Fibroblast of villous mesenchyme (primary cell): ENCODE data around the gene MPZL3. TPM values are rescaled to one million over a fixed set of nuclear protein-coding genes. Genes with fewer than 3 reads are reported as not detected.
"Not testable (repeated sequence)": the region's sequence is repeated elsewhere in the genome, so short reads cannot be mapped to it uniquely, and the experiment has no call there.

Experiments used
- DNase-seq: peaks from one replicate; pipeline ENCODE4 v3.0.0-alpha.2; 2010; ENCODE audit warnings: low read depth
- H3K4me3 ChIP-seq: 2 replicates; pipeline ENCODE4 v1.5.1; 2011; ENCODE audit warnings: low read depth, mild to moderate bottlenecking, low read length
- total RNA-seq: library from RNA; depleted of rRNA; stranded (reverse); fragments of >200 nt; gene quantifications from 2 replicates; pipeline ENCODE4 v1.2.3, GENCODE V29; 2012
- TF ChIP-seq, protein P1 (sequence below): IDR thresholded peaks from 2 replicates; pipeline ENCODE4 v1.5.1; 2012; ENCODE audit warnings: low read depth, mild to moderate bottlenecking, low read length; ENCODE audit not compliant: insufficient read depth

MPZL3 gene
- total RNA-seq, 1 donor, result 0.86 TPM

DNA sequence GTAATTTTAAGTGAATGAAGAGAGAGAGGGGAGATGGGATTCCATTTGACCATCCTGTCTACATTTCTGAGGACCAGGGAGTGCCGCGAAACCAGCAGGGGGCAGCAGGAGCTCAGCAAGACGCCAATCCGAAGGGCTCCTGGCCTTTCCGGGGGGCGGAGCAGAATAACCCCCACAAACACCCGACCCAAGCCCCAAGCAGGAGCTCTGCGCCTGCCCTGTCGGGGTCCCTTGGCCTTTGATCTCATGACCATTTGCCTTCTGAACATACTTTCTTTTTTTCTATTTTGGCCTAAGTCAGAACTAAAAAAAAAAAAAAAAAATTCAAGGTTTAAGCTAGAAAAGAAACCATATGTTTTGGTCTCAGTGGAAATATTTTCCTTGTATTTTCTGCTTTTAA lies 53.8 kb downstream of the MPZL3 start:
- TF ChIP-seq, protein P1, sequence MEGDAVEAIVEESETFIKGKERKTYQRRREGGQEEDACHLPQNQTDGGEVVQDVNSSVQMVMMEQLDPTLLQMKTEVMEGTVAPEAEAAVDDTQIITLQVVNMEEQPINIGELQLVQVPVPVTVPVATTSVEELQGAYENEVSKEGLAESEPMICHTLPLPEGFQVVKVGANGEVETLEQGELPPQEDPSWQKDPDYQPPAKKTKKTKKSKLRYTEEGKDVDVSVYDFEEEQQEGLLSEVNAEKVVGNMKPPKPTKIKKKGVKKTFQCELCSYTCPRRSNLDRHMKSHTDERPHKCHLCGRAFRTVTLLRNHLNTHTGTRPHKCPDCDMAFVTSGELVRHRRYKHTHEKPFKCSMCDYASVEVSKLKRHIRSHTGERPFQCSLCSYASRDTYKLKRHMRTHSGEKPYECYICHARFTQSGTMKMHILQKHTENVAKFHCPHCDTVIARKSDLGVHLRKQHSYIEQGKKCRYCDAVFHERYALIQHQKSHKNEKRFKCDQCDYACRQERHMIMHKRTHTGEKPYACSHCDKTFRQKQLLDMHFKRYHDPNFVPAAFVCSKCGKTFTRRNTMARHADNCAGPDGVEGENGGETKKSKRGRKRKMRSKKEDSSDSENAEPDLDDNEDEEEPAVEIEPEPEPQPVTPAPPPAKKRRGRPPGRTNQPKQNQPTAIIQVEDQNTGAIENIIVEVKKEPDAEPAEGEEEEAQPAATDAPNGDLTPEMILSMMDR, result peak; percentile 85
- peak; percentile 51 for DNase-seq
- no peak overlapping the region for H3K4me3 ChIP-seq

DNA sequence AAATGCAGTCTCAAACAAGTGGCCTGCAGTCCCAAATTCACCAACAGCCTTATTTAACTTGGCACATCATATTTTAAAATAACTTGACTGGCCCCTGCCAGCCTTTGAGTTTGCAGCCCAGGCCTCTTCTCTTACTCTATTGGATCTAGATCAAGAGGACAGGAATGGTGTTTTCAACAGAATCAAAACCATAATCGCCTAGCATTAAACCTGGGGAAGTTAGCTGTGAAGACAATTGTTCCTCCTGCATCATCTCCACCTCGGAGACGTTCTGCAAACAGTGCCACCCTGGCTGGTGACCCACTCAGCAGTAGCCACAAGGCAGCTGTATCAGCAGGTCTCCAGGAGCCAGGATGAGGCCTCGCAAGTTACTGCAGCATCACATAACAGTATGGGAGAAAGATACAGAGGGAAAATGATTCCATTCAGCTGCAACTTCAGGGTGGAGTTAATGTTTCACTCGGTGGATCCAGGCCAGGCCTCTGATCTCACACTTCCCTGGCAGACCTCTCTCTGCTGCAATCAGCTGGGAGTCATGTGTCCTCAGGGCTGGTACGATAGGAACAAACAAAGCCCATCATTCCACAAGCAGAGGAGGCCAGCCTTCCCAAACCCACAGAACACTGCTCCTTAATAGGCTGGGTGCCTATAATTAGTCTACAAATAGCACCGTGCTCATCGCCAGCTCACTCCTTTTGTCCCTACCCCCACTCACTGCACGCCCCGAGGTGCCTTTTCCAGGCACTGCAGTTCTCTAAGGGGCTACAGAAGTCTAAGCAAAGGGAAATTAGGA lies 57.1 kb downstream of the MPZL3 start:
- DNase-seq, result peak; percentile 39
- H3K4me3 ChIP-seq, result no peak overlapping the region
- TF ChIP-seq, protein P1, result no peak

GRCh38 chr11:118193910-118194566 lies 58.1 kb downstream of the MPZL3 start:
- no peak for DNase-seq
- TF ChIP-seq, protein P1, result no peak
- no peak overlapping the region for H3K4me3 ChIP-seq

DNA sequence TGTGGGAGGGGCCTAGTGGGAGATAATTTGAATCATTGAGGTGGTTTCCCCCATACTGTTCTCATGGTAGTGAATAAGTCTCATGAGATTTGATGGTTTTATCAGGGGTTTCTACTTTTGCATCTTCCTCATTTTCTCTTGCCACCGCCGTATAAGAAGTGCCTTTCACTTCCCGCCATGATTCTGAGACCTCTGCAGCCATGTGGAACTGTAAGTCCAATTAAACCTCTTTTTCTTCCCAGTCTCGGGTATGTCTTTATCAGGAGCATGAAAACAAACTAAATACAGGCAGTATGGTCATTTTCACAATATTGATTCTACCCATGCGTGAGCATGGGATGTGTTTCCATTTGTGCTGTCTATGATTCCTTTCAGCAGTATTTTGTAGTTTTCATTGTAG lies 59.3 kb downstream of the MPZL3 start:
- not testable (repeated sequence) for DNase-seq, H3K4me3 ChIP-seq

DNA sequence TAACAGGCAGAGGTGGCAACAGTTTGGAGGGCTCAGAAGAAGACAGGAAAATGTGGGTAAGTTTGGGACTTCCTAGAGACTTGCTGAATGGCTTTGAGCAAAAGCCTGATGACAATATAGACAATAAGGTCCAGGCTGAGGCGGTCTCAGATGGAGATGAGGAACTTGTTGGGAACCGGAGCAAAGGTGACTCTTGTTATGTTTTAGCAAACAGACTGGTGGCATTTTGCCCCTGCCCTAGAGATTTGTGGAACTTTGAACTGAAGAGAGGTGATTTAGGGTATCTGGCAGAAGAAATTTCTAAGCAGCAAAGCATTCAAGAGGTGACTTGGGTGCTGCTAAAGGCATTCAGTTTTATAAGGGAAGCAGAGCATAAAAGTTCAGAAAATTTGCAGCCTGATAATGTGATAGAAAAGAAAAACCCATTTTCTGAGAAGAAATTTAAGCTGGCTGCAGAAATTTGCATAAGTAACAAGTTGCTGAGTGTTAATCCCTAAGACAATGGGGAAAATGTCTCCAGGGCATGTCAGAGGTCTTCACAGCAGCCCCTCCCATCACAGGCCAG lies 61.1 kb downstream of the MPZL3 start:
- H3K4me3 ChIP-seq, DNase-seq: not testable (repeated sequence)

- TF ChIP-seq, protein P1, result no peak
- no peak for DNase-seq
- H3K4me3 ChIP-seq, result no peak overlapping the region
Observed at GRCh38 chr11:118186346-118187107, 65.6 kb downstream of the MPZL3 start.

GRCh38 chr11:118184784-118185579 lies 67.2 kb downstream of the MPZL3 start:
- TF ChIP-seq, protein P1, result no peak
- DNase-seq, result no peak
- no peak overlapping the region for H3K4me3 ChIP-seq

- not testable (repeated sequence) for DNase-seq, H3K4me3 ChIP-seq
Observed at GRCh38 chr11:118183691-118184090, 68.5 kb downstream of the MPZL3 start.
